HepG2 (cell line): ENCODE results near the gene CST4. TPM values are rescaled to one million over a fixed set of nuclear protein-coding genes. Genes with fewer than 3 reads are reported as not detected.
"Not testable (repeated sequence)": the region's sequence is repeated elsewhere in the genome, so short reads cannot be mapped to it uniquely, and the experiment has no call there.

Source experiments
- DNMT1 ChIP-seq: sonication (generic); formaldehyde crosslinking; IDR thresholded peaks from 2 replicates; pipeline ENCODE4 v1.5.1; 2020; ENCODE audit warnings: mild to moderate bottlenecking, missing genetic modification reagents
- FOXA1 ChIP-seq, 2 experiments: fragments of 450-650 bp in 1 of 2; sonication (generic) in 1 of 2; formaldehyde crosslinking in 1 of 2; IDR thresholded peaks; 2 replicates each; pipeline versions ENCODE4 v1.4.0 to v1.6.1; 2016 to 2020; ENCODE audit warnings: missing genetic modification reagents in 1 of 2
- KDM2A ChIP-seq: sonication (generic); formaldehyde crosslinking; IDR thresholded peaks from 2 replicates; pipeline ENCODE4 v1.4.0; 2020; ENCODE audit warnings: low read depth, missing genetic modification reagents, borderline replicate concordance
- PRMT3 ChIP-seq: sonication (generic); formaldehyde crosslinking; IDR thresholded peaks from 2 replicates; pipeline ENCODE4 v1.8.1; 2022; ENCODE audit warnings: low read depth, mild to moderate bottlenecking, moderate library complexity, missing genetic modification reagents, borderline replicate concordance
- REPIN1 ChIP-seq: sonication (generic); formaldehyde crosslinking; IDR thresholded peaks from 2 replicates; pipeline ENCODE4 v1.8.0; 2022; ENCODE audit warnings: missing genetic modification reagents, low read depth, mild to moderate bottlenecking, borderline replicate concordance
- TGIF2 ChIP-seq: IDR thresholded peaks from 2 replicates; pipeline ENCODE4 v1.6.1; 2016; ENCODE audit warnings: control low read depth, missing compliant biosample characterization
- ZBTB42 ChIP-seq: sonication (generic); formaldehyde crosslinking; IDR thresholded peaks from 2 replicates; pipeline ENCODE4 v1.5.0; 2020; ENCODE audit warnings: mild to moderate bottlenecking, missing genetic modification reagents
- ZC3H4 ChIP-seq: sonication (generic); formaldehyde crosslinking; IDR thresholded peaks from 2 replicates; pipeline ENCODE4 v1.4.0; 2020; ENCODE audit warnings: missing genetic modification reagents, borderline replicate concordance
- ZNF546 ChIP-seq: sonication (generic); formaldehyde crosslinking; conservative IDR thresholded peaks from 2 replicates; pipeline ENCODE4 v1.8.1; 2023; ENCODE audit warnings: mild to moderate bottlenecking, missing genetic modification reagents
- ZNF556 ChIP-seq: sonication (generic); formaldehyde crosslinking; IDR thresholded peaks from 2 replicates; pipeline ENCODE4 v1.4.0; 2020; ENCODE audit warnings: mild to moderate bottlenecking, missing genetic modification reagents, borderline replicate concordance
- ZNF569 ChIP-seq: sonication (generic); formaldehyde crosslinking; IDR thresholded peaks from 2 replicates; pipeline ENCODE4 v1.5.0; 2020; ENCODE audit warnings: mild to moderate bottlenecking, missing genetic modification reagents, moderate library complexity, borderline replicate concordance
- ZNF737 ChIP-seq: sonication (generic); formaldehyde crosslinking; IDR thresholded peaks from 2 replicates; pipeline ENCODE4 v1.5.0; 2020; ENCODE audit warnings: missing genetic modification reagents, mild to moderate bottlenecking, borderline replicate concordance
- ZNF879 ChIP-seq: sonication (generic); formaldehyde crosslinking; IDR thresholded peaks from 2 replicates; pipeline ENCODE4 v1.8.1; 2023; ENCODE audit warnings: missing genetic modification reagents
- polyA plus RNA-seq, 8 experiments: library from polyadenylated mRNA; depleted of rRNA in 3 of 8; stranded (reverse) in 7 of 8; unstranded in 1 of 8; fragments of >200 nt; fragmentation: Illumina TruSeq in 4 of 8; extraction: Trizol in 4 of 8; gene quantifications; 2 replicates each; pipeline versions ENCODE4 v1.2.1 to v1.2.3, GENCODE V29; 2011 to 2016; ENCODE audit warnings: low read depth in 4 of 8, missing spikeins in 1 of 8, mixed read lengths in 1 of 8; ENCODE audit not compliant: insufficient read depth in 1 of 8
- total RNA-seq, 5 experiments: library from RNA; depleted of rRNA; stranded (reverse); fragments of >200 nt; fragmentation: Illumina TruSeq; extraction: Trizol; gene quantifications; 2 replicates each; pipeline ENCODE4 v1.2.3, GENCODE V29; 2016; ENCODE audit warnings: low read depth in 1 of 5
- TF ChIP-seq, protein P1 (sequence below): sonication (generic); formaldehyde crosslinking; IDR thresholded peaks from 2 replicates; pipeline ENCODE4 v1.5.0; 2020; ENCODE audit warnings: missing genetic modification reagents
- TF ChIP-seq, protein P2 (sequence below): sonication (generic); formaldehyde crosslinking; conservative IDR thresholded peaks from 2 replicates; pipeline ENCODE4 v1.4.0; 2020; ENCODE audit warnings: missing genetic modification reagents
- TF ChIP-seq, protein P3 (sequence below): sonication (generic); formaldehyde crosslinking; IDR thresholded peaks from 2 replicates; pipeline ENCODE4 v1.5.0; 2020; ENCODE audit warnings: mild to moderate bottlenecking, missing genetic modification reagents, borderline replicate concordance

CST4 gene
- total and polyA plus RNA-seq, 2 of the 13 experiments (the other 11 are each of a cell fraction or from before 2014, with no cell fraction given): not detected

DNA sequence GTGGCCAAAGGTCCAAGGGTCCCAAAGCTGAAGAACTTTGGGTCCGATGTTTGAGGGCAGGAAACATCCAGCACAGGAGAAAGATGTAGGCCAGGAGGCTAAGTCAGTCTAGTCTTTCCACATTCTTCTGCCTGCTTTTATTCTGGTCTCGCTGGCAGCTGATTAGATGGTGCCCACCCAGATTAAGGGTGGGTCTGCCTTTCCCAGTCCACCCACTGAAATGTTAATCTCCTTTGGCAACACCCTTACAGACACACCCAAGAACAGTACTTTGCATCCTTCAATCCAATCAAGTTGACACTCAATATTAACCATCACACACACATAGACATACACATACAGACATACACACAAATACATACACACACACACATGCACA is 29.2 kb downstream of the CST4 start (continued):
- TF ChIP-seq, protein P1, sequence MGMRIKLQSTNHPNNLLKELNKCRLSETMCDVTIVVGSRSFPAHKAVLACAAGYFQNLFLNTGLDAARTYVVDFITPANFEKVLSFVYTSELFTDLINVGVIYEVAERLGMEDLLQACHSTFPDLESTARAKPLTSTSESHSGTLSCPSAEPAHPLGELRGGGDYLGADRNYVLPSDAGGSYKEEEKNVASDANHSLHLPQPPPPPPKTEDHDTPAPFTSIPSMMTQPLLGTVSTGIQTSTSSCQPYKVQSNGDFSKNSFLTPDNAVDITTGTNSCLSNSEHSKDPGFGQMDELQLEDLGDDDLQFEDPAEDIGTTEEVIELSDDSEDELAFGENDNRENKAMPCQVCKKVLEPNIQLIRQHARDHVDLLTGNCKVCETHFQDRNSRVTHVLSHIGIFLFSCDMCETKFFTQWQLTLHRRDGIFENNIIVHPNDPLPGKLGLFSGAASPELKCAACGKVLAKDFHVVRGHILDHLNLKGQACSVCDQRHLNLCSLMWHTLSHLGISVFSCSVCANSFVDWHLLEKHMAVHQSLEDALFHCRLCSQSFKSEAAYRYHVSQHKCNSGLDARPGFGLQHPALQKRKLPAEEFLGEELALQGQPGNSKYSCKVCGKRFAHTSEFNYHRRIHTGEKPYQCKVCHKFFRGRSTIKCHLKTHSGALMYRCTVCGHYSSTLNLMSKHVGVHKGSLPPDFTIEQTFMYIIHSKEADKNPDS (CRISPR knock-in tag): 0 out of 2 replicates have a peak, but pooled peaks have one; percentile 62
- peak; percentile 15; the same call in 1 of the 2 replicates for TF ChIP-seq REPIN1 (CRISPR knock-in tag)
- peak; percentile 70; the same call in 1 of the 2 replicates for TF ChIP-seq ZBTB42 (CRISPR knock-in tag)
- TF ChIP-seq ZNF737: 0 out of 2 replicates have a peak, but pooled peaks have one; percentile 42
- TF ChIP-seq ZNF879 (CRISPR knock-in tag): 0 out of 2 replicates have a peak, but pooled peaks have one; percentile 6
- TF ChIP-seq PRMT3 (CRISPR knock-in tag): 0 out of 2 replicates have a peak, but pooled peaks have one; percentile 68
- TF ChIP-seq, protein P2, sequence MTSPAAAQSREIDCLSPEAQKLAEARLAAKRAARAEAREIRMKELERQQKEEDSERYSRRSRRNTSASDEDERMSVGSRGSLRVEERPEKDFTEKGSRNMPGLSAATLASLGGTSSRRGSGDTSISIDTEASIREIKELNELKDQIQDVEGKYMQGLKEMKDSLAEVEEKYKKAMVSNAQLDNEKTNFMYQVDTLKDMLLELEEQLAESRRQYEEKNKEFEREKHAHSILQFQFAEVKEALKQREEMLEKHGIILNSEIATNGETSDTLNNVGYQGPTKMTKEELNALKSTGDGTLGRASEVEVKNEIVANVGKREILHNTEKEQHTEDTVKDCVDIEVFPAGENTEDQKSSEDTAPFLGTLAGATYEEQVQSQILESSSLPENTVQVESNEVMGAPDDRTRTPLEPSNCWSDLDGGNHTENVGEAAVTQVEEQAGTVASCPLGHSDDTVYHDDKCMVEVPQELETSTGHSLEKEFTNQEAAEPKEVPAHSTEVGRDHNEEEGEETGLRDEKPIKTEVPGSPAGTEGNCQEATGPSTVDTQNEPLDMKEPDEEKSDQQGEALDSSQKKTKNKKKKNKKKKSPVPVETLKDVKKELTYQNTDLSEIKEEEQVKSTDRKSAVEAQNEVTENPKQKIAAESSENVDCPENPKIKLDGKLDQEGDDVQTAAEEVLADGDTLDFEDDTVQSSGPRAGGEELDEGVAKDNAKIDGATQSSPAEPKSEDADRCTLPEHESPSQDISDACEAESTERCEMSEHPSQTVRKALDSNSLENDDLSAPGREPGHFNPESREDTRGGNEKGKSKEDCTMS (CRISPR knock-in tag): 0 out of 2 replicates have a peak, but pooled peaks have one; percentile 28
- TF ChIP-seq ZNF569 (CRISPR knock-in tag): 0 out of 2 replicates have a peak, but pooled peaks have one; percentile 76
- TF ChIP-seq FOXA1 (IDR thresholded peaks at IDR 0.05): not testable (repeated sequence)
- 0 out of 2 replicates have a peak, but pooled peaks have one; percentile 14 for TF ChIP-seq FOXA1 (CRISPR knock-in tag; IDR thresholded peaks at IDR 0.05)
- peak; percentile 18; the same call in 1 of the 2 replicates for TF ChIP-seq DNMT1 (CRISPR knock-in tag)
- TF ChIP-seq, protein P3, sequence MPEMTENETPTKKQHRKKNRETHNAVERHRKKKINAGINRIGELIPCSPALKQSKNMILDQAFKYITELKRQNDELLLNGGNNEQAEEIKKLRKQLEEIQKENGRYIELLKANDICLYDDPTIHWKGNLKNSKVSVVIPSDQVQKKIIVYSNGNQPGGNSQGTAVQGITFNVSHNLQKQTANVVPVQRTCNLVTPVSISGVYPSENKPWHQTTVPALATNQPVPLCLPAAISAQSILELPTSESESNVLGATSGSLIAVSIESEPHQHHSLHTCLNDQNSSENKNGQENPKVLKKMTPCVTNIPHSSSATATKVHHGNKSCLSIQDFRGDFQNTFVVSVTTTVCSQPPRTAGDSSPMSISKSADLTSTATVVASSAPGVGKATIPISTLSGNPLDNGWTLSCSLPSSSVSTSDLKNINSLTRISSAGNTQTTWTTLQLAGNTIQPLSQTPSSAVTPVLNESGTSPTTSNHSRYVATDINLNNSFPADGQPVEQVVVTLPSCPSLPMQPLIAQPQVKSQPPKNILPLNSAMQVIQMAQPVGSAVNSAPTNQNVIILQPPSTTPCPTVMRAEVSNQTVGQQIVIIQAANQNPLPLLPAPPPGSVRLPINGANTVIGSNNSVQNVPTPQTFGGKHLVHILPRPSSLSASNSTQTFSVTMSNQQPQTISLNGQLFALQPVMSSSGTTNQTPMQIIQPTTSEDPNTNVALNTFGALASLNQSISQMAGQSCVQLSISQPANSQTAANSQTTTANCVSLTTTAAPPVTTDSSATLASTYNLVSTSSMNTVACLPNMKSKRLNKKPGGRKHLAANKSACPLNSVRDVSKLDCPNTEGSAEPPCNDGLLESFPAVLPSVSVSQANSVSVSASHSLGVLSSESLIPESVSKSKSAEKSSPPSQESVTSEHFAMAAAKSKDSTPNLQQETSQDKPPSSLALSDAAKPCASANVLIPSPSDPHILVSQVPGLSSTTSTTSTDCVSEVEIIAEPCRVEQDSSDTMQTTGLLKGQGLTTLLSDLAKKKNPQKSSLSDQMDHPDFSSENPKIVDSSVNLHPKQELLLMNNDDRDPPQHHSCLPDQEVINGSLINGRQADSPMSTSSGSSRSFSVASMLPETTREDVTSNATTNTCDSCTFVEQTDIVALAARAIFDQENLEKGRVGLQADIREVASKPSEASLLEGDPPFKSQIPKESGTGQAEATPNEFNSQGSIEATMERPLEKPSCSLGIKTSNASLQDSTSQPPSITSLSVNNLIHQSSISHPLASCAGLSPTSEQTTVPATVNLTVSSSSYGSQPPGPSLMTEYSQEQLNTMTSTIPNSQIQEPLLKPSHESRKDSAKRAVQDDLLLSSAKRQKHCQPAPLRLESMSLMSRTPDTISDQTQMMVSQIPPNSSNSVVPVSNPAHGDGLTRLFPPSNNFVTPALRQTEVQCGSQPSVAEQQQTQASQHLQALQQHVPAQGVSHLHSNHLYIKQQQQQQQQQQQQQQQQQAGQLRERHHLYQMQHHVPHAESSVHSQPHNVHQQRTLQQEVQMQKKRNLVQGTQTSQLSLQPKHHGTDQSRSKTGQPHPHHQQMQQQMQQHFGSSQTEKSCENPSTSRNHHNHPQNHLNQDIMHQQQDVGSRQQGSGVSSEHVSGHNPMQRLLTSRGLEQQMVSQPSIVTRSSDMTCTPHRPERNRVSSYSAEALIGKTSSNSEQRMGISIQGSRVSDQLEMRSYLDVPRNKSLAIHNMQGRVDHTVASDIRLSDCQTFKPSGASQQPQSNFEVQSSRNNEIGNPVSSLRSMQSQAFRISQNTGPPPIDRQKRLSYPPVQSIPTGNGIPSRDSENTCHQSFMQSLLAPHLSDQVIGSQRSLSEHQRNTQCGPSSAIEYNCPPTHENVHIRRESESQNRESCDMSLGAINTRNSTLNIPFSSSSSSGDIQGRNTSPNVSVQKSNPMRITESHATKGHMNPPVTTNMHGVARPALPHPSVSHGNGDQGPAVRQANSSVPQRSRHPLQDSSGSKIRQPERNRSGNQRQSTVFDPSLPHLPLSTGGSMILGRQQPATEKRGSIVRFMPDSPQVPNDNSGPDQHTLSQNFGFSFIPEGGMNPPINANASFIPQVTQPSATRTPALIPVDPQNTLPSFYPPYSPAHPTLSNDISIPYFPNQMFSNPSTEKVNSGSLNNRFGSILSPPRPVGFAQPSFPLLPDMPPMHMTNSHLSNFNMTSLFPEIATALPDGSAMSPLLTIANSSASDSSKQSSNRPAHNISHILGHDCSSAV: 0 out of 2 replicates have a peak, but pooled peaks have one; percentile 66
- TF ChIP-seq ZNF556 (CRISPR knock-in tag): peak; percentile 5; the same call in 1 of the 2 replicates
- TF ChIP-seq KDM2A: 0 out of 2 replicates have a peak, but pooled peaks have one; percentile 3
- peak; percentile 90; the same call in 1 of the 2 replicates for TF ChIP-seq ZNF546 (CRISPR knock-in tag)
- 0 out of 2 replicates have a peak, but pooled peaks have one; percentile 55 for TF ChIP-seq TGIF2 (CRISPR knock-in tag)
- TF ChIP-seq ZC3H4: peak; percentile 10
